Embryonic facial prominence (tissue), 1 donor: Measurements from ENCODE around the gene TMEFF2.

Experiments used
- DNase-seq: peaks from one replicate; pipeline ENCODE4 v3.0.0-alpha.2; 2016; ENCODE audit errors: extremely low spot score

Gene TMEFF2

DNA sequence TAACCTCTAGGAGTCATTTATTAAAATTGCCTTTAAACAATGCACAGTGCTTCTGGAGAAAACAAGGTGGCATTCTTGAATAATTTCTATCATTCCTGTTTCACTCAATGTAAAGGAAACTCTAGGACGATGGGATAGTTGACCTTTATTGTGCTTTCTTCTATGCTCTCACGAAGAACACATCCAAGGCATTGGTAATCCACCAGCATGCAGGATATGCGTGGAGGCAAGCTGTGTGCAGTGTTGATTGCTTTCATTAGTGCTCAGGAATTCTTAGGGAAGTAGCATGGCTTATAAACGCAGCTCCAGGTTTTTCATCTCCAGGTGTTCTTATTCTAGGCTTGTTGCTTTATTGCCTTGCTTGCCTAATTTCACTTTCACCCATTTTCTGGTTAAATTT lies 289.4 kb downstream of the TMEFF2 start:
- no peak for DNase-seq

DNA sequence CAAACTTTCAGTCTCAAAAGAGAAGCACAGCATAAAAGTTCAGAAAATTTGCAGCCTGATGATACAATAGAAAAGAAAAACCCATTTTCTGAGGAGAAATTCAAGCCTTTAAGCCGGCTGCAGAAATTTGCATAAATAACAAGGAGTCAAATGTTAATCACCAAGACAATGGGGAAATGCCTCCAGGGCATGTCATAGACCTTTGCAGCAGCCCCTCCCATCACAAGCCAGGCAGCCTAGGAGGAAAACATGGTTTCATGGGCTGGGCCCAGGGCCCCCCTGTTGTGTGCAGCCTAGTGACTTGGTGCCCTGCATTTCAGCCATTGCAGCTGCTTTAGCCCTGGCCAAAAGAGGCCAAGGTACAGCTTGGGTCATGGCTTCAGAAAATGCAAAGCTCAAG lies 293.7 kb downstream of the TMEFF2 start:
- DNase-seq: no peak

GRCh38 chr2:191899410-191899809 lies 295.3 kb downstream of the TMEFF2 start:
- no peak for DNase-seq
